HL-60/S4 treated with phorbol 12-myristate 13-acetate at 8.2 ng/mL for 4 days and 3 days (cell line): ENCODE measurements around the gene SIKE1.
"Not testable (repeated sequence)": the region's sequence is repeated elsewhere in the genome, so short reads cannot be mapped to it uniquely, and the experiment has no call there.

Source experiments
- in situ Hi-C: fragments of 300-500 bp; cut with MboI; formaldehyde crosslinking; loops from 2 replicates; pipeline ENCODE4 v1.15.0; 2022; ENCODE audit warnings: low sequenced_read_pairs

SIKE1 gene

DNA sequence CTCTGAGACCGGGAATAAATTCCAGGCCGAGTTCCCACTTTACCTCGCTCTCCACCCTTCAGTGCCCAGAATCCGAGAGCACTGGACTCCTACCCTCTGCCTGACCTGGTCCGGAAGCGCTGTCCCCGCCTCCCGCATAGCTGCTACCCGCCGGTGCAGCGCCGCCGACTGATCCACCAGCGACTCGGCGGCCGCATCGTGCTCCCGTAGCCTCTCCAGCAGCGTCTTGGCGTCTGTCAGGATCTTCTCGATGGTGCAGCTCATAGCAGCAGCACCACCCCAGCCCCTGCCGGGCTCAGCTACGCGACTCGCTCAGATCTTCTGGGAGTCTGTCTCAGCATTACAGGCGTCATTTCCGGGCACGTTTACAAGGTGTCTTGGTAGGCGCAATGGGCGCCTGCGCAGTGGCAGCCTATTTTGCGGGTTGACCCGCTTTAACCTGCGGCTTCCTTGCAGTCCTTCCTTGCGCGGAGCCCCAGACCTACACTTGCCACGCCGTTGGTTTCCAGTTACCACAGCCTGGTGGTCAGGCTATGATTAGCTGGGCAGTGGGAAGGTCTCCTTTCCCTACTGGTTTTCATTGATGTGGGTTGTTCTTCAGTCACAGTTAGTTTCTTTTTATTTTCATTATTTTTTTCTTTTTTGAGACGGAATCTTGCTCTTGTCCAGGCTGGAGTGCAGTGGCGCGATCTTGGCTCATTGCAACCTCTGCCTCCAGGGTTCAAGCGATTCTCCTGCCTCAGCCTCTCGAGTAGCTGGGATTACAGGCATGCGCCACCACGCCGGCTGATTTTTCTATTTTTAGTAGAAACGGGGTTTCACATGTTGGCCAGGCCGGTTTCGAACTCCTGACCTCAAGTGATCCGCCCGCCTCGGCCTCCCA is at the start of gene SIKE1:
TSS of gene SIKE1 (minus strand) at position 342 of the 883 bp plus-strand sequence. CDS start at position 264, 78 bp downstream.
- in situ Hi-C loops, result no loop called here

DNA sequence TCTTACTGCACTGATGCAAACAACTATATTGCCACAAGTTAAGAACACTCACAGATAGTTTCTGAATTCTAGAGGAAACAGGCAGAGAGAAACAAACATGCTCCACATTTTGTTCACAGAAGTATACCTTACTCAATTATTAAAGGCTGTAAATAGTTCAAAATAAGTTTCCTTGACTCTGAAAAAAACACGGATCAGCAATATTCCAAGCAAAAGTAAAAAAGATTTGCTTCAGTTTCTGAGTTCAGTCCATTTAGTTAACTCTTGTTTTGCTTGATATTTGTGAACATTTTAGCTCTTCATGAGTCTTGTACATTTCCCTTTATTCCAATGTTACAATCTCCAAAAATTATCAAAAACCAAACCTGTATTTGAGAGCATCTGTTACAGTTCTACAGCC is 49.6 kb upstream of the SIKE1 start:
- in situ Hi-C loops, result not testable (repeated sequence)

DNA sequence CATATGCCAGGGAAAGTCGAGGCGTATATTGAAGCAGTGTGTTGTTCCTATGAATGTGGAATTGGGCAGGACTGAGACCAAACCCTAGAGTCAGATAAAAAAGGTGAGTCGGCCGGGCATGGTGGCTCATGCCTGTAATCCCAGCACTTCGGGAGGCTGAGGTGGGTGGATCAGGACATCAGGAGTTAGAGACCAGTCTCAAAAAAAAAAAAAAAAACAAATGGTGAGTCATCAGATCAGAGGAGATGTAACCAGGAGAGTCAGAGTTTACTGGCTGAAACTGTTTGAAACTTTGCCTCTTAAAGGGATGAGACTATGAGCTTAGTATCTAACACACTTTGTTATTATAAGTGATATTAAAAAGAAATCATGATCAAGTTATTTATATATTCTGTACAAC is 47.8 kb upstream of the SIKE1 start:
- in situ Hi-C loops, result no loop called here

DNA sequence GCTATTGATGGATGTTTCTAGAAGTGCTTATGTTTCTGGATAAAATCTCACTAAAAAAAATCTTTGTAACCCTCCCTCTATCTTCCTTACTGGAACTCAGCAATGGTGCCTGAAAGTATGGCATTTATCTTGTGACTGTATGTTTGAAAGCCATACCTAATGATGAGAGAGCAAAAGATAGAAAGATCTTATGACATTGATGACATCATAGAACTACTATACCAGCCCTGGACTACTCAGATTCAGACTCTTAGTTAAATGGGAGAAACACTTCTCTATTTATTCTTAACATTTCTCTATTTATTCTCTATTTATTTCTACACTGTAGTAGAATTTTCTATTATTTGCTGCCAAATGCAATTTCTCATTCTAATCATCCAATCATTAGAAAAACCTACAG is 41.5 kb upstream of the SIKE1 start:
- in situ Hi-C loops, result no loop called here

DNA sequence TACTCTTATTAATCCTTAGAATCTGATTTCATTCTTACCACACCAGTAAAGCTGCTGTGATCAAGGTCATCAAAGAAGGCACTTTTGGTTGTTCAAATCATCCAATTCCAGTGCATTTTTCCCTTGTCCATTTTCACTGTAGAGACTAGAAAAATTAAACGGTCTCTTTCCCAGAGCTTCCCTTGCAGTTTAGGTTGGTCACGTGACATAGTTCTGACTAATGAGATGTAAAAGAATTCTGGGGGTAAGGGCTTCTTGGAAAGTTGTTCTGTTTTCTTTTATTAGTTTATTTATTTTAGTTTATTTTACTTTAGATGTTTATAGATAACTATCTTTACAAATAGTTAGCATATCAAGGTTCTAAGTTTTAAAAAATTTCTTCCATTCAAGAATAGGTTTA is 39.9 kb upstream of the SIKE1 start:
- in situ Hi-C loops, result no loop called here

- in situ Hi-C loops, result no loop called here
These were observed 39.4 kb upstream of the SIKE1 start for GRCh38 chr1:114819869-114820268.

GRCh38 chr1:114804449-114804848 is 24.0 kb upstream of the SIKE1 start:
- in situ Hi-C loops, result not testable (repeated sequence)

DNA sequence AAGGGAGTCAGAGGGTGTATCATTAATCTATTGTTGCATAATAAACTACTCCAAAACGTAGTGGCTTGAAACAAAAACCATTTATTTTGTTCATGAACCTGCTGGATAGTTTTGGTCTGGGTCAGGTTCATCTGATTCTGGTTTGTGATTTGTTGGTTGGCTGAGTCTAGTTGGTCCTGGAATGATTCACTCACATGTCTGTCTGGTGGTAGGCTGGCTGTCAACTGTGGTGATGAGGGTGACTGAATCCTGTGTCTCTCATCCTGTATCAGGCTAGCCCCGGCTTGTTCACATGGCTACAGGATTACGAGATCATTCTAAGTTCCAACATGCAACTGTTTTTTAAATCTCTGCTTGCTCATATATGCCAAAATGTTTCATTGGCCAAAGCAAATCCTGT is 22.5 kb upstream of the SIKE1 start:
- in situ Hi-C loops, result no loop called here

DNA sequence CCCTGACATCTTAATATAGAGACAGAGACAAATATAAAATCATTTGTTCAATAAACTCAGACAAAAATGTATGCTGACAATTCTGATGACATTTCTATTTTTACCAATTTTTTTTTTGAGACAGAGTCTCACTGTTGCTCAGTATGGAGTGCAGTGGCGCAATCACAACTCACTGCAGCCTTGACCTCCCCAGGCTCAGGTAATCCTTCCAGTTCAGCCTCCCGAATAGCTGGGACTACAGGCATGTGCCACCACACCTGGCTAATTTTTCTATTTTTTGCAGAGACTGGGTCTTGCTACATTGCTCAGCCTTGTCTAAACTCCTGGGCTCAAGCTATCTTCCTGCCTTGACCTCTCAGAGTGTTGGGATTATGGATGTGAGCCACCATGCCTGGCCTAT is 13.6 kb upstream of the SIKE1 start:
- in situ Hi-C loops, result no loop called here

GRCh38 chr1:114790581-114790980 is 10.1 kb upstream of the SIKE1 start:
- in situ Hi-C loops, result not testable (repeated sequence)

- in situ Hi-C loops, result not testable (repeated sequence)
These were observed 6.0 kb upstream of the SIKE1 start for GRCh38 chr1:114786440-114786839.

- in situ Hi-C loops, result no loop called here
These were observed 2.0 kb upstream of the SIKE1 start for GRCh38 chr1:114782476-114782875.

DNA sequence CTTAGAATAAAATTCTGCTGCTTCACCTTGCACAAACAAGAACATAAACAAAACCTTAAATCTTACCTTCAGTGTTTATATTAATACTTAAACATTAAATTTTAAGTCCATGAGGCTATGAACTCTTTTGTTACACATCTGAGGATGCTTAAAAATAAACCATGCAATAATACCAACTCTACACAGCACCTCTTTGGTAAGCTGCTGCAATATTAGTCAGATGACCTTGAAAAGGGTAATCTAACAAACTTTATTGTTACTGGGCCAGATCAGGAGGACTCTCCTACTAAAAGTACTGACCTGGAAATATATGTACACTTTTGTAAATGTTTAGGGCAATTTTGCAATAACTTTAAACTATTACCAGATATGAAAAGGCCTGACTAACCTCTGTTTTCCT is 763 bp downstream of the SIKE1 start:
- in situ Hi-C loops, result no loop called here

DNA sequence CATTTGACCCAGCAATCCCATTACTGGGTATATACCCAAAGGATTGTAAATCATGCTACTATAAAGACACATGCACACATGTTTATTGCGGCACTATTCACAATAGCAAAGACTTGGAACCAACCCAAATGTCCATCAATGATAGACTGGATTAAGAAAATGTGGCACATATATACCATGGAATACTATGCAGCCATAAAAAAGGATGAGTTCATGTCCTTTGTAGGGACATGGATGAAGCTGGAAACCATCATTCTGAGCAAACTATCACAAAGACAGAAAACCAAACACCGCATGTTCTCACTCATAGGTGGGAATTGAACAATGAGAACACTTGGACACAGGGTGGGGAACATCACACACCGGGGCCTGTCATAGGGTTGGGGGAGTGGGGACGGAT is 3.8 kb downstream of the SIKE1 start:
- in situ Hi-C loops, result not testable (repeated sequence)

GRCh38 chr1:114771992-114772391 is 8.5 kb downstream of the SIKE1 start:
- in situ Hi-C loops, result loop anchor here (25.0 kb wide), 1 partner anchor 810 kb away; no protein-coding TSS in a partner anchor

DNA sequence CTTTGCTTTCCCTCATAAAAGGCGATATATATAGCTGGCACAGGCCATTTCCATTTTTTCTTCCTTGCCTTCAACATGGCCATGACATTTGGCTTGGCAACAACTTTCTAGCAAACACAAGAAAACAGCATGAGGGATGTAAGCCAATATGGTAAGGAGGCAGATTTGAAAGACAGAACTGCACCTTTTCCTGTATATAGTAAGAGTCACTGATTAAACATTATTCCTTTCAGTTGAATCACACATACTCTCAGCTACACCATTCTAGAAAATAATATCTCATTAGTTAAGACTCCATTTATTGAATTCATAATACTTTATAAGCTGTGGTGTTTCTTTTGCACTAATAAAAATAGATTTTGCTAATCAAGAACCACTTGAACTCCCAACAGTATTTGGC is 9.5 kb downstream of the SIKE1 start:
- in situ Hi-C loops, result loop anchor here (25.0 kb wide), 1 partner anchor 809 kb away; no protein-coding TSS in a partner anchor

- in situ Hi-C loops, result loop anchor here (25.0 kb wide), 1 partner anchor 802 kb away; no protein-coding TSS in a partner anchor
These were observed 15.8 kb downstream of the SIKE1 start for GRCh38 chr1:114764689-114765088.

- in situ Hi-C loops, result loop anchor here (25.0 kb wide), 1 partner anchor 796 kb away; no protein-coding TSS in a partner anchor
These were observed 22.1 kb downstream of the SIKE1 start for GRCh38 chr1:114758256-114758832.

GRCh38 chr1:114757455-114758255 is 22.8 kb downstream of the SIKE1 start, which contains the start of gene CSDE1:
Gene CSDE1 (minus strand): TSS chr1:114757984. CDS start chr1:114739890, 18,094 bp downstream.
- in situ Hi-C loops, result loop anchor here (25.0 kb wide), 1 partner anchor 795 kb away; no protein-coding TSS in a partner anchor

DNA sequence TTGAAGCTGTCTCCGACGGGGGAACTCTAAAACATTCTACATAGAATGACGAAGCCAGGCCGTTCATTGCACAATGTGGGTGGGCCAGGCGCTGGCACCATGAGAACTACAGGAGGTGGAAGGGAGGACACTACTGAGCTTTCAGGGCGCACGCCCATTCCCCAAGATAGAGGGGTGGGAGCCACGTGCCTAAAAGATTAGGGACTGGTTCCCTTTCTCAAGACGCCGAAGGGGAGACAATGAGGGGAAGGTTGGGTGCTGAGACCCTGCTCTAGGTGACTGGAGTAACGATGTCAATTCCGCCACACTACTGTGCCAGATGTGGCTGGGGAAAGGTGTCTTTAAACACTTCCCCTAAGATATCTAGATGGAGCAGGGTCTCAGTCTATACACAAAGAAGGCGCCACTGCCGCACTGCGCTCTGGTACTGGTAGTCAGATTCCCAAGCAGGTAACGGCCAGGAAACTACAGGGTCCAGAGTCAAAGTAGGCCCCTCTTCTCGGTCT is 23.5 kb downstream of the SIKE1 start:
- in situ Hi-C loops, result loop anchor here (25.0 kb wide), 1 partner anchor 795 kb away; no protein-coding TSS in a partner anchor
